ENCODE data around the gene PSME3IP1. TPM values are rescaled to one million over a fixed set of nuclear protein-coding genes. Genes with fewer than 3 reads are reported as not detected.
"Not testable (repeated sequence)": the region's sequence is repeated elsewhere in the genome, so short reads cannot be mapped to it uniquely, and the experiment has no call there.

The PSME3IP1 gene
- total RNA-seq, 1 donor from 2014 or later, result 105 TPM

- TF ChIP-seq CTCF (IDR thresholded peaks at IDR 0.05; ENCODE audit: unreplicated experiment), result no peak
- Mint-ChIP-seq H3K36me3 (peaks cover 2% of the 10 kb centered on the region), H3K4me1 (peaks cover 3% of the 10 kb centered on the region), H3K27me3 (ENCODE audit: low read depth) (no peaks in the 10 kb centered on the region), H3K27ac (no peak overlapping the region), H3K9me3 (no peaks in the 10 kb centered on the region), H3K4me3 (no peak overlapping the region)
- no peak for DNase-seq (ENCODE audit: low spot score in 2 of 2, unreplicated experiment in 2 of 2)
Measured at GRCh38 chr16:57112403-57113041, 73.3 kb downstream of the PSME3IP1 start.

- Mint-ChIP-seq H3K27ac (no peak overlapping the region), H3K9me3 (no peaks in the 10 kb centered on the region), H3K27me3 (ENCODE audit: low read depth) (no peaks in the 10 kb centered on the region), H3K4me3 (no peak overlapping the region), H3K4me1 (peaks cover 3% of the 10 kb centered on the region), H3K36me3 (peaks cover under 1% of the 10 kb centered on the region)
- no peak for TF ChIP-seq CTCF (IDR thresholded peaks at IDR 0.05; ENCODE audit: unreplicated experiment)
- no peak for DNase-seq (ENCODE audit: low spot score in 2 of 2, unreplicated experiment in 2 of 2)
Measured at GRCh38 chr16:57111420-57111819, 74.4 kb downstream of the PSME3IP1 start.

- no peak overlapping the region for H3K27ac Mint-ChIP-seq
- H3K36me3 Mint-ChIP-seq, result no peaks in the 10 kb centered on the region
- DNase-seq (ENCODE audit: low spot score in 2 of 2, unreplicated experiment in 2 of 2), result no peak
- H3K9me3 Mint-ChIP-seq, result no peaks in the 10 kb centered on the region
- H3K27me3 Mint-ChIP-seq (ENCODE audit: low read depth), result no peaks in the 10 kb centered on the region
- no peak for TF ChIP-seq CTCF (IDR thresholded peaks at IDR 0.05; ENCODE audit: unreplicated experiment)
- H3K4me3 Mint-ChIP-seq, result no peak overlapping the region
- H3K4me1 Mint-ChIP-seq, result peaks cover 3% of the 10 kb centered on the region
Measured at GRCh38 chr16:57110937-57111336, 74.9 kb downstream of the PSME3IP1 start.

- H3K9me3 Mint-ChIP-seq; H3K27ac Mint-ChIP-seq; H3K4me1 Mint-ChIP-seq; H3K4me3 Mint-ChIP-seq; DNase-seq (ENCODE audit: low spot score in 2 of 2, unreplicated experiment in 2 of 2); H3K27me3 Mint-ChIP-seq (ENCODE audit: low read depth); H3K36me3 Mint-ChIP-seq: not testable (repeated sequence)
Measured at GRCh38 chr16:57109259-57110105, 76.4 kb downstream of the PSME3IP1 start.

GRCh38 chr16:57108432-57108831 is 77.4 kb downstream of the PSME3IP1 start:
- H3K36me3 Mint-ChIP-seq, result no peaks in the 10 kb centered on the region
- H3K4me3 Mint-ChIP-seq, result no peak overlapping the region
- no peaks in the 10 kb centered on the region for H3K9me3 Mint-ChIP-seq
- no peak for DNase-seq (ENCODE audit: low spot score in 2 of 2, unreplicated experiment in 2 of 2)
- no peaks in the 10 kb centered on the region for H3K27me3 Mint-ChIP-seq (ENCODE audit: low read depth)
- no peak overlapping the region for H3K27ac Mint-ChIP-seq
- no peaks in the 10 kb centered on the region for H3K4me1 Mint-ChIP-seq
- no peak for TF ChIP-seq CTCF (IDR thresholded peaks at IDR 0.05; ENCODE audit: unreplicated experiment)

- no peaks in the 10 kb centered on the region for H3K9me3 Mint-ChIP-seq
- H3K4me3 Mint-ChIP-seq, result no peak overlapping the region
- peaks cover 4% of the 10 kb centered on the region for H3K4me1 Mint-ChIP-seq
- no peak for DNase-seq (ENCODE audit: low spot score in 2 of 2, unreplicated experiment in 2 of 2)
- H3K27me3 Mint-ChIP-seq (ENCODE audit: low read depth), result no peaks in the 10 kb centered on the region
- no peak overlapping the region for H3K27ac Mint-ChIP-seq
- no peaks in the 10 kb centered on the region for H3K36me3 Mint-ChIP-seq
- TF ChIP-seq CTCF (IDR thresholded peaks at IDR 0.05; ENCODE audit: unreplicated experiment), result no peak
Measured at GRCh38 chr16:57107321-57107922, 78.4 kb downstream of the PSME3IP1 start.

All from mesothelial cell of epicardium (in vitro differentiated cells).